HCT116 (cell line): ENCODE results near the gene VPS33B. TPM values are rescaled to one million over a fixed set of nuclear protein-coding genes. Genes with fewer than 3 reads are reported as not detected.
A peak's percentile ranks its signal among the peaks of the same experiment; 100 is the strongest.

ENCODE experiments used
- ATAC-seq: fragments of 200-7000 bp; cut with Tn5 transposase; 2 replicates; pipeline ENCODE4 v1.9.1; 2020; ENCODE audit warnings: mild to moderate bottlenecking, moderate library complexity
- BruUV-seq: library from RNA; stranded (reverse); fragments of 400-500 nt; replicated peaks from 2 replicates; lab custom pipeline; 2021; lab: Mats Ljungman, UMichigan
- CTCF ChIA-PET: fragments of 300-600 bp; sonication (Branson Sonifier 250); formaldehyde crosslinking; loops from one replicate; lab custom pipeline; 2021; ENCODE audit warnings: antibody characterized with exemption; lab: Charles Lee
- POLR2A ChIA-PET: fragments of 300-600, 350-600 bp; sonication (Branson Sonifier 250); formaldehyde crosslinking; loops from one replicate; lab custom pipeline; 2021; ENCODE audit warnings: antibody characterized with exemption; lab: Charles Lee
- RAD21 ChIA-PET, 2 experiments: fragments of 300-600 bp; sonication (Branson Sonifier 250); formaldehyde crosslinking; loops; one replicate each; lab custom pipeline; 2023; ENCODE audit warnings: low total read pairs in 2 of 2; ENCODE audit not compliant: uncharacterized antibody in 2 of 2, unreplicated experiment in 2 of 2, low non-redundant PET in 1 of 2; lab: Charles Lee
- DNase-seq: peaks from one replicate; pipeline ENCODE4 v3.0.0-alpha.2; 2010; ENCODE audit warnings: low read depth, low spot score
- H2AFZ ChIP-seq: fragments of 200-600 bp; shearing (Covaris generic), sonication (generic); 2 replicates; pipeline ENCODE4 v1.6.1; 2017; ENCODE audit warnings: low read depth, mixed run types, mixed read lengths, antibody characterized with exemption, low read length; ENCODE audit not compliant: poor library complexity, severe bottlenecking
- H3K27ac ChIP-seq: 2 replicates; pipeline ENCODE4 v1.5.1; 2012; ENCODE audit warnings: low read depth, low read length
- H3K27me3 ChIP-seq: fragments of 200-600 bp; sonication (generic); 2 replicates; pipeline ENCODE4 v1.6.1; 2016; ENCODE audit warnings: mixed run types, low read length, mixed read lengths; ENCODE audit not compliant: insufficient read depth
- H3K36me3 ChIP-seq, 2 experiments: fragments of 200-500 bp in 1 of 2; fragments of 200-600 bp in 1 of 2; sonication (Bioruptor generic) in 1 of 2; sonication (generic) in 1 of 2; 2 replicates each; pipeline versions ENCODE4 v1.5.1 to v1.6.1; 2014 to 2016; ENCODE audit warnings: low read length in 2 of 2, inconsistent platforms in 1 of 2, mixed read lengths in 1 of 2, mixed run types in 1 of 2; ENCODE audit not compliant: insufficient read depth in 2 of 2, control insufficient read depth in 1 of 2
- H3K4me1 ChIP-seq, 2 experiments: fragments of 200-600 bp in 1 of 2; sonication (generic) in 1 of 2; 2 replicates each; pipeline versions ENCODE4 v1.5.1 to v1.6.1; 2012 to 2017; ENCODE audit warnings: low read length in 2 of 2, inconsistent platforms in 1 of 2, mild to moderate bottlenecking in 1 of 2, mixed read lengths in 1 of 2, mixed run types in 1 of 2, moderate library complexity in 1 of 2; ENCODE audit not compliant: insufficient read depth in 2 of 2, control insufficient read depth in 1 of 2
- H3K4me2 ChIP-seq: fragments of 200-600 bp; sonication (generic); 2 replicates; pipeline ENCODE4 v1.6.1; 2017; ENCODE audit warnings: mixed run types, low read length, mixed read lengths
- H3K4me3 ChIP-seq, 2 experiments: fragments of 200-600 bp in 1 of 2; sonication (generic) in 1 of 2; replicated peaks in 1 of 2; 2 replicates each; pipeline ENCODE4 v1.5.1; 2011 to 2016; ENCODE audit warnings: low read length in 2 of 2, control low read depth in 1 of 2, low read depth in 1 of 2, mild to moderate bottlenecking in 1 of 2, mixed read lengths in 1 of 2, mixed run types in 1 of 2
- H3K79me2 ChIP-seq: fragments of 200-600 bp; sonication (generic); 2 replicates; pipeline ENCODE4 v1.6.1; 2017; ENCODE audit warnings: mild to moderate bottlenecking, mixed run types, low read length, moderate library complexity, mixed read lengths; ENCODE audit not compliant: insufficient read depth
- H3K9ac ChIP-seq: fragments of 200-600 bp; sonication (generic); 2 replicates; pipeline ENCODE4 v1.6.1; 2016; ENCODE audit warnings: low read length, mixed read lengths
- H3K9me2 ChIP-seq: fragments of 200-600 bp; sonication (generic), shearing (Covaris generic); 2 replicates; pipeline ENCODE4 v1.6.1; 2017; ENCODE audit warnings: mixed run types, mild to moderate bottlenecking, moderate library complexity; ENCODE audit not compliant: insufficient read depth
- H3K9me3 ChIP-seq, 2 experiments: fragments of 200-500 bp in 1 of 2; fragments of 200-600 bp in 1 of 2; sonication (Bioruptor generic) in 1 of 2; sonication (generic) in 1 of 2; 2 replicates each; pipeline ENCODE4 v1.6.1; 2014 to 2017; ENCODE audit warnings: low read length in 2 of 2, mixed read lengths in 2 of 2, inconsistent platforms in 1 of 2, low read depth in 1 of 2, mild to moderate bottlenecking in 1 of 2, mixed run types in 1 of 2, moderate library complexity in 1 of 2; ENCODE audit not compliant: control insufficient read depth in 1 of 2, insufficient read depth in 1 of 2
- H4K20me1 ChIP-seq: fragments of 200-600 bp; sonication (generic), shearing (Covaris generic); 2 replicates; pipeline ENCODE4 v1.6.1; 2017; ENCODE audit warnings: mixed run types, mild to moderate bottlenecking, moderate library complexity; ENCODE audit not compliant: insufficient read depth
- CBX3 ChIP-seq: IDR thresholded peaks from 2 replicates; pipeline ENCODE4 v1.6.1; 2012; ENCODE audit warnings: low read depth
- CEBPB ChIP-seq: IDR thresholded peaks from 2 replicates; pipeline ENCODE4 v1.6.1; 2012; ENCODE audit warnings: low read depth
- EGR1 ChIP-seq: IDR thresholded peaks from 2 replicates; pipeline ENCODE4 v1.6.1; 2012; ENCODE audit warnings: low read depth
- ELF1 ChIP-seq: IDR thresholded peaks from 2 replicates; pipeline ENCODE4 v1.6.1; 2012; ENCODE audit warnings: low read depth, borderline replicate concordance
- EZH2 ChIP-seq: fragments of 200-600 bp; sonication (generic); IDR thresholded peaks from 2 replicates; pipeline ENCODE4 v1.6.1; 2017; ENCODE audit warnings: antibody characterized with exemption, mixed run types
- FOSL1 ChIP-seq: IDR thresholded peaks from 2 replicates; pipeline ENCODE4 v1.6.1; 2012; ENCODE audit warnings: low read depth
- JUND ChIP-seq: IDR thresholded peaks from 2 replicates; pipeline ENCODE4 v1.6.1; 2012
- POLR2A ChIP-seq: IDR thresholded peaks from 2 replicates; pipeline ENCODE4 v1.7.0; 2011; ENCODE audit warnings: borderline replicate concordance; ENCODE audit not compliant: insufficient read depth, insufficient read length; ENCODE audit errors: extremely low read depth
- RAD21 ChIP-seq: IDR thresholded peaks from 2 replicates; pipeline ENCODE4 v1.6.1; 2012; ENCODE audit warnings: low read depth, mild to moderate bottlenecking
- SP1 ChIP-seq: IDR thresholded peaks from 2 replicates; pipeline ENCODE4 v1.6.1; 2012; ENCODE audit warnings: low read depth
- TCF7L2 ChIP-seq: IDR thresholded peaks from 2 replicates; pipeline ENCODE4 v1.7.0; 2011; ENCODE audit warnings: borderline replicate concordance, inconsistent platforms; ENCODE audit not compliant: insufficient read depth, insufficient read length; ENCODE audit errors: extremely low read depth
- ZFX ChIP-seq: fragments of 450-650 bp; IDR thresholded peaks from 2 replicates; pipeline ENCODE4 v1.6.1; 2017
- ZNF274 ChIP-seq: fragments of 200-500 bp; sonication (Bioruptor generic); IDR thresholded peaks from 2 replicates; pipeline ENCODE4 v1.6.1; 2014; ENCODE audit warnings: mild to moderate bottlenecking, low read depth, low read length, inconsistent platforms
- intact Hi-C: fragments of 100-400 bp; cut with micrococcal nuclease; formaldehyde crosslinking; loops from 2 replicates; pipeline ENCODE4 v1.10.0; 2022
- total RNA-seq: library from RNA; stranded (reverse); gene quantifications from one replicate; pipeline ENCODE4 v1.2.1, GENCODE V29; 2021; ENCODE audit not compliant: unreplicated experiment
- TF ChIP-seq, protein P1 (sequence below): IDR thresholded peaks from 2 replicates; pipeline ENCODE4 v1.6.1; 2012; ENCODE audit warnings: low read depth

Gene VPS33B
- total RNA-seq, 1 experiment from 2014 or later: 23.1 TPM

DNA sequence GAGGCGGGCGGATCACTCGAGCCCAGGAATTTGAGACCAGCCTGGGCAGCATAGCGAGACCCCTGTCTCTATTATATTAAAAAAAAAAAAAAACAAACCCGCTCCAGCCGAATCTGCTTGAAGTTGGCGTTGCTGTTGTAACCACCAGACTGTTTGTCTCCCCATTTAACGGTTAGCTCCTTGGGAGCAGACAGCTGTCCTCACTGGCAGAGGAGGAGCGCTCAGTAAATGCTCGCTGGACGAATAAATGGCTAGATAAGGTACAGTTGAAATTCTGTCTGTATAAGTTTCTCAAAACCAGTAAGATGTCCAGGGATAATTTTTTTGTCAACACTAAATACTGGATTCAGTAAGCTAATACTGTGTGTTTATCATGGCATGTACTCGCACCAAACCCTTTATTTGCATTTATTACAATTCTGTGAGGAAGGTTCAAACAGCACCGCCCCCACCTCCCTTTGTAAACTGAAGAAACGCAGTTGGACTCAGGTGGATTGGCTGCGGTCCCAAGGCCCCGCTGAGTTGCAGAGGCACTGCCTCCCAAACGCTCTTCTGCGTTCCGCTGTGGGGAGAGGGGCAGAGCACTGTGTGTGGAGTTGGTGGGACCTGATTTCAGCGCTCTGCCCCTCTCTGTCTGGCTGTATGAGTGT lies 66.6 kb downstream of the VPS33B start:
- Histone ChIP-seq H3K27ac (peak overlapping the region; percentile 97), H3K9me3 (no peaks in the 10 kb centered on the region)
- peak; percentile 13 for TF ChIP-seq TCF7L2
- no peak for TF ChIP-seq SP1
- TF ChIP-seq, all 23 proteins: peak for 1
- Histone ChIP-seq H3K79me2 (peaks cover 24% of the 10 kb centered on the region), H2AFZ (no peak overlapping the region), H3K9me2 (no peaks in the 10 kb centered on the region), H3K9ac (peak overlapping the region; percentile 97), H3K4me1 (peaks cover 11 to 23% of the 10 kb centered on the region in 2 experiments), H3K4me3 (peak overlapping the region; percentile 71 to 75), H3K27me3 (no peaks in the 10 kb centered on the region), H4K20me1 (no peaks in the 10 kb centered on the region), H3K4me2 (peak overlapping the region; percentile 93), H3K36me3 (peaks cover 5 to 13% of the 10 kb centered on the region in 2 experiments; a peak in 3 of 4 replicates)
- no peak for ATAC-seq
- ChIA-PET CTCF (interaction anchor here (1.3 to 4.0 kb wide), 2 partner anchors 22 to 63 kb away, joined by 4 to 35 read pairs; partner anchors contain the start of genes HDDC3 and UNC45A), RAD21 (interaction anchor here in 1 of 2 experiments (1.1 to 1.6 kb wide), 2 partner anchors 23 to 77 kb away, joined by 3 read pairs; partner anchors contain the start of gene HDDC3), POLR2A (no interaction called here)
- no peak for DNase-seq
- BruUV-seq: TSS peak; percentile 68
- intact Hi-C loops: loop anchor here (2.0 kb wide), 1 partner anchor 21 kb away; the partner anchor contains the start of gene UNC45A

DNA sequence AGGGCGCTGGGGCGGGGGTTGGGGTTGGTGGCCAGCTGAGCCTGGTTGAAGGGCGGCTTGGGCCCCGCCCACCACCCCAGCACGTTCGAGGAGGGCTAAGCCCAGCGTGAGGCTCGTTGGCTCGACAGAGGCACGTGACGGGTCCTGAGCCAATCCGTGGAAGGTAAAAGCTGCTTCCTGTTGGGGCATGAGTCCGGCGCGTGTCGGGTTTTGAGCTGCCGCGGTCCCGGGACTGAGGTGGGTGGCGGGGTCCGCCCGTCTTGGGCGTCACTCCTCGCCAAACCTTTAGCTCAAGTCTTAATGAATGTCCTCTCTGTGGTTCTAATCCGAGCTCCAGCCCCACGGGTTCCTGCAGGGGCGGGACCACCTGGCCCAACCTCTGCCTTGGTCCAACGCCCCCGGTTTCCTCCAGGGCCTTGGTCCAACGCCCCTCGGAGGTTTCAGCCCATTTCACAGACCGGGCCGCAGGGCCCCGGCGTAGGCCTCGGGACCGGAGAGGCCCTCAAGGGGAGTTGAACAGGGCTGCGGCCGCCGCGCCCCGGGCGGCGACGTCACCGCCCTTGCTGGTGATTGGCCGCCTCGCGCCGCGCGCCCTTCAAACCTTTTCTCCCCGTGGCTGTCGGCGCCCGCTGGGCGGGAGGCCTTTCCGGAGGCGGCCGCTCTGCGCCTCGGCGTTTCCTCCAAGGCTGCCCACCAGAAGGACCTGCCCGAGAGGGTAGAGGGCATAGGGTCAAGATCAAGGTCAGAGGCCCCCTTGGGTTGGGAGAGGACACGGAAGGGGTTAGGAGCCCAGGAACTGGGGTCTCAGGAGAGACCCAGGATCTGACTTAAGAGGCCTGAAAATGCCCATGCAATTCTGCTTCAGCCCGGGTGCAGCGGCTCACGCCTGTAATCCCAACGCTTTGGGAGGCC lies 67.4 kb downstream of the VPS33B start, which contains the start of gene RCCD1:
Gene RCCD1, plus strand, starts transcription at position 173 of the 912 bp plus-strand sequence. CDS start 1,851 bp downstream, outside the sequence.
- Histone ChIP-seq H3K79me2 (peaks cover 24% of the 10 kb centered on the region), H3K4me3 (peak within 1 kb of the TSS; percentile 71 to 75), H3K4me1 (peaks cover 11 to 23% of the 10 kb centered on the region in 2 experiments), H3K9me2 (no peaks in the 10 kb centered on the region), H3K27ac (peak within 1 kb of the TSS; percentile 97), H4K20me1 (no peaks in the 10 kb centered on the region), H2AFZ (no peak within 1 kb of the TSS), H3K36me3 (peaks cover 10 to 13% of the 10 kb centered on the region in 2 experiments; a peak in 3 of 4 replicates), H3K27me3 (no peaks in the 10 kb centered on the region), H3K9ac (peak within 1 kb of the TSS; percentile 97), H3K4me2 (peak within 1 kb of the TSS; percentile 93), H3K9me3 (no peaks in the 10 kb centered on the region)
- ATAC-seq (peak; percentile 93), DNase-seq (peak; percentile 92)
- intact Hi-C loops: loop anchor here (1.0 to 2.0 kb wide), 3 partner anchors 20 to 78 kb away; partner anchors contain the start of genes PRC1 and UNC45A
- ChIA-PET CTCF (interaction anchor here (0.8 to 4.0 kb wide), 5 partner anchors 22 to 314 kb away, joined by 3 to 35 read pairs (median 4); partner anchors contain the start of genes HDDC3 and UNC45A), RAD21 (interaction anchor here (1.0 to 1.6 kb wide), 5 partner anchors 20 to 95 kb away, joined by 3 to 10 read pairs (median 4); partner anchors contain the start of genes UNC45A (in 2 of the 2) and HDDC3 (in 1 of the 2)), POLR2A (interaction anchor here (0.8 to 2.3 kb wide), 6 partner anchors 9 to 78 kb away, joined by 3 to 21 read pairs (median 4); partner anchors contain the start of genes HDDC3 and UNC45A)
- BruUV-seq: TSS peak; percentile 70
- TF ChIP-seq EGR1 (peak; percentile 80), FOSL1 (no peak), TCF7L2 (peak; percentile 58), CEBPB (no peak), SP1 (peak; percentile 73), EZH2 (no peak), JUND (no peak), ZFX (peak; percentile 92), CBX3 (no peak), RAD21 (no peak), POLR2A (peak; percentile 84), ZNF274 (no peak), ELF1 (no peak; the same call in 1 of the 2 replicates)
- TF ChIP-seq, protein P1, sequence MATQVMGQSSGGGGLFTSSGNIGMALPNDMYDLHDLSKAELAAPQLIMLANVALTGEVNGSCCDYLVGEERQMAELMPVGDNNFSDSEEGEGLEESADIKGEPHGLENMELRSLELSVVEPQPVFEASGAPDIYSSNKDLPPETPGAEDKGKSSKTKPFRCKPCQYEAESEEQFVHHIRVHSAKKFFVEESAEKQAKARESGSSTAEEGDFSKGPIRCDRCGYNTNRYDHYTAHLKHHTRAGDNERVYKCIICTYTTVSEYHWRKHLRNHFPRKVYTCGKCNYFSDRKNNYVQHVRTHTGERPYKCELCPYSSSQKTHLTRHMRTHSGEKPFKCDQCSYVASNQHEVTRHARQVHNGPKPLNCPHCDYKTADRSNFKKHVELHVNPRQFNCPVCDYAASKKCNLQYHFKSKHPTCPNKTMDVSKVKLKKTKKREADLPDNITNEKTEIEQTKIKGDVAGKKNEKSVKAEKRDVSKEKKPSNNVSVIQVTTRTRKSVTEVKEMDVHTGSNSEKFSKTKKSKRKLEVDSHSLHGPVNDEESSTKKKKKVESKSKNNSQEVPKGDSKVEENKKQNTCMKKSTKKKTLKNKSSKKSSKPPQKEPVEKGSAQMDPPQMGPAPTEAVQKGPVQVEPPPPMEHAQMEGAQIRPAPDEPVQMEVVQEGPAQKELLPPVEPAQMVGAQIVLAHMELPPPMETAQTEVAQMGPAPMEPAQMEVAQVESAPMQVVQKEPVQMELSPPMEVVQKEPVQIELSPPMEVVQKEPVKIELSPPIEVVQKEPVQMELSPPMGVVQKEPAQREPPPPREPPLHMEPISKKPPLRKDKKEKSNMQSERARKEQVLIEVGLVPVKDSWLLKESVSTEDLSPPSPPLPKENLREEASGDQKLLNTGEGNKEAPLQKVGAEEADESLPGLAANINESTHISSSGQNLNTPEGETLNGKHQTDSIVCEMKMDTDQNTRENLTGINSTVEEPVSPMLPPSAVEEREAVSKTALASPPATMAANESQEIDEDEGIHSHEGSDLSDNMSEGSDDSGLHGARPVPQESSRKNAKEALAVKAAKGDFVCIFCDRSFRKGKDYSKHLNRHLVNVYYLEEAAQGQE: no peak
